Common myeloid progenitor, CD34-positive (primary cell): Measurements from ENCODE around the gene ARMH3.

ENCODE experiments used
- CTCF ChIA-PET: fragments of 350-600 bp; sonication (Branson Sonifier 250); formaldehyde crosslinking; loops from one replicate; lab custom pipeline; 2021; ENCODE audit warnings: antibody characterized with exemption; lab: Charles Lee
- POLR2A ChIA-PET: fragments of 350-600 bp; sonication (Branson Sonifier 250); formaldehyde crosslinking; loops from one replicate; lab custom pipeline; 2021; ENCODE audit warnings: antibody characterized with exemption; lab: Charles Lee
- DNase-seq, 3 donors: peaks; one replicate each; pipeline versions ENCODE4 v3.0.0 to v3.0.0-alpha.2; 2013
- H3K27ac ChIP-seq, 2 experiments: 1 replicate in 1 of 2; 2 replicates in 1 of 2; pipeline ENCODE4 v1.7.0; 2013; ENCODE audit warnings: inconsistent platforms in 2 of 2, low read length in 2 of 2, mild to moderate bottlenecking in 2 of 2, low read depth in 1 of 2, moderate library complexity in 1 of 2; ENCODE audit not compliant: severe bottlenecking in 2 of 2, insufficient read depth in 1 of 2, poor library complexity in 1 of 2
- H3K27me3 ChIP-seq, 5 experiments: replicated peaks in 2 of 5; 1 replicate in 3 of 5; 2 replicates in 2 of 5; pipeline versions ENCODE4 v1.6.1 to v1.7.0; 2013; ENCODE audit warnings: low read length in 4 of 5, mild to moderate bottlenecking in 2 of 5, moderate library complexity in 2 of 5, inconsistent platforms in 1 of 5; ENCODE audit not compliant: insufficient read depth in 5 of 5, control insufficient read depth in 4 of 5
- H3K36me3 ChIP-seq, 4 experiments: 1 replicate in 2 of 4; 2 replicates in 2 of 4; pipeline versions ENCODE4 v1.6.1 to v1.7.0; 2013; ENCODE audit warnings: low read length in 3 of 4, control low read depth in 1 of 4, mild to moderate bottlenecking in 1 of 4; ENCODE audit not compliant: control insufficient read depth in 4 of 4, insufficient read depth in 4 of 4
- H3K4me1 ChIP-seq, 4 experiments: 1 replicate in 3 of 4; 2 replicates in 1 of 4; pipeline versions ENCODE4 v1.6.1 to v1.7.1; 2013; ENCODE audit warnings: low read length in 3 of 4, mild to moderate bottlenecking in 3 of 4, control low read depth in 1 of 4, inconsistent platforms in 1 of 4, moderate library complexity in 1 of 4; ENCODE audit not compliant: control insufficient read depth in 4 of 4, insufficient read depth in 4 of 4; ENCODE audit errors: control extremely low read depth in 1 of 4
- H3K4me3 ChIP-seq, 7 experiments: 1 replicate in 4 of 7; 2 replicates in 3 of 7; pipeline versions ENCODE4 v1.5.1 to v1.7.0; 2013; ENCODE audit warnings: mild to moderate bottlenecking in 7 of 7, low read length in 6 of 7, moderate library complexity in 6 of 7, inconsistent platforms in 2 of 7, low read depth in 2 of 7, control low read depth in 1 of 7; ENCODE audit not compliant: insufficient read depth in 4 of 7, control insufficient read depth in 1 of 7; ENCODE audit errors: extremely low read depth in 1 of 7
- H3K9me3 ChIP-seq, 5 experiments: 1 replicate in 4 of 5; 2 replicates in 1 of 5; pipeline versions ENCODE4 v1.6.1 to v1.7.1; 2013; ENCODE audit warnings: low read length in 4 of 5, mild to moderate bottlenecking in 2 of 5, inconsistent platforms in 1 of 5, low read depth in 1 of 5, moderate library complexity in 1 of 5; ENCODE audit not compliant: control insufficient read depth in 4 of 5, insufficient read depth in 2 of 5; ENCODE audit errors: control extremely low read depth in 1 of 5
- WGBS: methylation state at CpG from one replicate; pipeline ENCODE4 v1.1.5; 2013; ENCODE audit not compliant: insufficient coverage; 5-methylcytosine and 5-hydroxymethylcytosine counted together

ARMH3 gene

DNA sequence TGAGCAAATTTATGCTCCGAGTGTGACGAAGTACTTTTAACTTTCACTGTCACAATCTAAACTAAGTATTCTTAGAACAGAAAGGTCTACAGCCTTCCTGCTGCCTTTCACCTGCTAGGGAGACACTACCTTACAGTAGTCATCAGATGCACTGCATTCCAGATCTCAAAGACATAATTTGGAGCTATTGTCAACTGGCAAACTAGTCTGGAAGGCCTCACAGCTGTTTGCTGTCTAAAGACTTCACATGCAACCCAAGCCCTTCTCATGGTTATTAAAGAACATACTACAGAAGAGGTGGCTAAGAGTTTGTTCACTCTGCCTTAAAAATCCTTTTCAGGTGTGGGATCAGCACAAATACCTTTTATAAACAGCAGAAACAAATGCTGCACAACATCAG, 120.5 kb downstream of the ARMH3 start:
- CTCF ChIA-PET, result interaction anchor here (0.6 kb wide), 1 partner anchor 9 kb away, joined by 6 read pairs; no protein-coding TSS in a partner anchor

DNA sequence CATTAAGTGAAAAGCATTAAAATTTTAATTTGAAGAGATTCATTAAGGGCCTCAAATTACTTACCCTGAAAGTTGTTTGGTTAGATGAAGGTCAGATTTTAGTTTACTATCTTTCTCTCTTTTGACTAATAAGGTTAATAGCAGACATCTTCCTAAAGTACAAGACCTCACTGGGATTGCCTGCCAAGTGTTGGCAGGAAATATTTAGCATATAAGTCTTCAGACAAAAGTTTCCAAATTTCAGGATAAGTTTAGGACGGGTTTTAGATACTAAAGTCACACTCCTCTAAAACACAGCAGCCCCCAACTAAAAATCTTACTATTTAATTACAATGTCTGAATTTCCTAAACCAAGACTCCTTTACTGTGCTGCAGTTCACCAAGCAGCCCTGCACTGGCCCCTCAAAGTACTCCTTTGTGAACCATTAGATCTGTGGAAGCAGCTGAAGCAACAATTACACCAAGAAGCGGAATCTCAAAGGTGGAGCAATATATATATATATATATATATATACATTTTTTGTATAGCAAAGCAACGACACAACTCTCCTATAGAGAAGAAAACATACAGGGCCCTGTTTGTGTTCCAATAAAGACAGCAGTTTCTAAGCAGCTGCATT, 121.2 kb downstream of the ARMH3 start:
- H3K4me1 ChIP-seq, result no peaks in the 10 kb centered on the region
- H3K36me3 ChIP-seq, result peaks cover 3 to 19% (median 7%) of the 10 kb centered on the region in 4 experiments
- DNase-seq, result no peak
- H3K27ac ChIP-seq, result no peak overlapping the region
- CTCF ChIA-PET, result no interaction called here
- H3K9me3 ChIP-seq, result no peaks in the 10 kb centered on the region
- POLR2A ChIA-PET, result no interaction called here
- H3K4me3 ChIP-seq, result no peak overlapping the region
- no peaks in the 10 kb centered on the region for H3K27me3 ChIP-seq
- WGBS, result 100% methylated on average over 1 of the region's 3 CpGs

More for the DNA sequence above, 120.5 kb downstream of the ARMH3 start:
- no peak for DNase-seq
- no peaks in the 10 kb centered on the region for H3K4me1 ChIP-seq
- no peaks in the 10 kb centered on the region for H3K27me3 ChIP-seq
- no peaks in the 10 kb centered on the region for H3K9me3 ChIP-seq
- peaks cover 4 to 19% (median 7%) of the 10 kb centered on the region in 4 experiments for H3K36me3 ChIP-seq
- no peak overlapping the region for H3K27ac ChIP-seq
- H3K4me3 ChIP-seq, result no peak overlapping the region
- POLR2A ChIA-PET, result no interaction called here
- 100% methylated on average over 1 of the region's 2 CpGs for WGBS

- Histone ChIP-seq H3K36me3 (peaks cover 0 to 14% (median 1%) of the 10 kb centered on the region in 4 experiments), H3K9me3 (no peaks in the 10 kb centered on the region), H3K27me3 (no peaks in the 10 kb centered on the region), H3K4me3 (no peak overlapping the region), H3K4me1 (no peaks in the 10 kb centered on the region), H3K27ac (no peak overlapping the region)
- DNase-seq, result no peak
- ChIA-PET CTCF (no interaction called here), POLR2A (no interaction called here)
- WGBS, result 100% methylated on average over 1 of the region's 4 CpGs
These were observed 122.0 kb downstream of the ARMH3 start for GRCh38 chr10:101933976-101934375.

DNA sequence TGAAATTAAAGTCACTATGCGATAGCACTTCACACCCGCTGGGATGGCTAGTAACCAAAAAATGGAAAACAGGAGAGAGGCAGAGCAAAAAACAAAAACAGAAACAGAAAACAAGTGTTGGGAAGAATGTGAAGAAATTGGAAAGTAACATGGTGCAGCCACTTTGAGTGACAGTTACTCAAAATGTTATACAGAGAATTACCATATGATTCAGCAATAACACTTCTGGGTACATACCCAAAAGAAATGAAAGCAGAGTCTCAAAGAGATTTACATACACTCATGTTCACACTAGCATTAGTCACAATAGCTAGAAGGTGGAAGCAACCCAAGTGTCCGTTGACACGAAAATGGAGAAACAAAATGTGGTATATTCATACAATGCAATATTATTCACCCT, 123.8 kb downstream of the ARMH3 start:
- CTCF ChIA-PET, result interaction anchor here (1.9 kb wide), 1 partner anchor 10 kb away, joined by 7 read pairs; no protein-coding TSS in a partner anchor
- H3K36me3 ChIP-seq, result peaks cover 2 to 12% (median 3%) of the 10 kb centered on the region in 4 experiments
- 92% methylated on average over 2 of the region's 4 CpGs for WGBS
- DNase-seq, result no peak
- H3K27ac ChIP-seq, result no peak overlapping the region
- H3K4me1 ChIP-seq, result no peaks in the 10 kb centered on the region
- H3K9me3 ChIP-seq, result no peaks in the 10 kb centered on the region
- H3K27me3 ChIP-seq, result no peaks in the 10 kb centered on the region
- POLR2A ChIA-PET, result no interaction called here
- no peak overlapping the region for H3K4me3 ChIP-seq

DNA sequence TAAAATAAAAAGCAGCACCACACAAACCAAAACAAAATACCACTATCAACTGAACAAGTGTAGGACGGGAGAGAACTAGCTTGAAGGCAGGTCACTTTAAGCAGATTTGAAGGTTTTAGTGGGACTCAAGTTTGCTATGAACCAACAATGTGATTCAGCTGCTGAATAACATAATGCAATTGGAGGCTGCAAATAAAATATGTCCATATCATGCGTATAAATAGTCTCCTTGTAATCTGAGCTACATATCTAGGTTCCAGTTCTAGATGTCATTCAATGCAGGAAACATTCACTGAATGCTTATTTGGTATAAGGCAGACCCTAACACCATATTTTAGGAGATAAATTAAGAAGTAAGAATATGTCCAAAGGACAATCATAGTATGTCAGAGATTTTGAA, 130.9 kb downstream of the ARMH3 start:
- Histone ChIP-seq H3K9me3 (no peaks in the 10 kb centered on the region), H3K4me1 (no peaks in the 10 kb centered on the region), H3K27ac (no peak overlapping the region), H3K4me3 (no peak overlapping the region), H3K27me3 (no peaks in the 10 kb centered on the region), H3K36me3 (peaks cover 0 to 8% (median 4%) of the 10 kb centered on the region in 4 experiments)
- POLR2A ChIA-PET, result no interaction called here
- 100% methylated on average over 1 of the region's 2 CpGs for WGBS
- no peak for DNase-seq
- CTCF ChIA-PET, result interaction anchor here (1.4 to 1.6 kb wide), 4 partner anchors 15 to 44 kb away, joined by 3 to 6 read pairs (median 4); no protein-coding TSS in a partner anchor

DNA sequence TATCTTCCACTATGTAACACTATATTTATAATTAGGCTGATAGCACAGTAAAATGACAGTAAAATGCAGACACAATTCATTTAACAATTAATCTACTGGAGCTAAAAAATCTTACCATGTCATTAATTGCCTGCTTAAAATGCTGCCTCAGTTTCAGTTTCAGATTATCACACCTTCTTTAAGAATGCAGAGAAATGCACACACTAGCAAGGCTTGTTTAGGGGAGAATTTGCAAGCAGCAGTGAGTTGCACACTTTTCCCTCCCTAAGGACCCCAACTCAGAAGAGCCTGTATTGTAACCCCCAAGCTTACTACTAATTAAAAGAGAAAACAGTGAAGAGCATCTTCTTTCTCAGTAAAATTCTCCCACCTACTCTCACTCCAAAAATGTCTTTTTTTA, 132.7 kb downstream of the ARMH3 start:
- ChIA-PET CTCF (interaction anchor here (0.6 to 2.0 kb wide), 3 partner anchors 8 to 104 kb away, joined by 3 to 7 read pairs (median 3); no protein-coding TSS in a partner anchor), POLR2A (no interaction called here)
- Histone ChIP-seq H3K9me3 (no peaks in the 10 kb centered on the region), H3K27me3 (no peaks in the 10 kb centered on the region), H3K36me3 (peaks cover 0 to 6% (median 4%) of the 10 kb centered on the region in 4 experiments), H3K4me3 (no peak overlapping the region), H3K27ac (no peak overlapping the region), H3K4me1 (no peaks in the 10 kb centered on the region)
- DNase-seq, result no peak

GRCh38 chr10:101922846-101923245, 133.1 kb downstream of the ARMH3 start:
- H3K9me3 ChIP-seq, result no peaks in the 10 kb centered on the region
- H3K27me3 ChIP-seq, result no peaks in the 10 kb centered on the region
- CTCF ChIA-PET, result interaction anchor here (0.6 to 2.0 kb wide), 3 partner anchors 8 to 104 kb away, joined by 3 to 7 read pairs (median 3); no protein-coding TSS in a partner anchor
- WGBS, result no CpG with 5 or more reads among the region's 2 CpGs
- POLR2A ChIA-PET, result no interaction called here
- H3K4me1 ChIP-seq, result no peaks in the 10 kb centered on the region
- no peak overlapping the region for H3K27ac ChIP-seq
- DNase-seq, result no peak
- peaks cover 0 to 5% (median 2%) of the 10 kb centered on the region in 4 experiments for H3K36me3 ChIP-seq
- no peak overlapping the region for H3K4me3 ChIP-seq
